Neural crest cell (in vitro differentiated cells): Measurements from ENCODE around the gene RASA3. TPM values are rescaled to one million over a fixed set of nuclear protein-coding genes. Genes with fewer than 3 reads are reported as not detected.
A peak's percentile ranks its signal among the peaks of the same experiment; 100 is the strongest.
"Not testable (repeated sequence)": the region's sequence is repeated elsewhere in the genome, so short reads cannot be mapped to it uniquely, and the experiment has no call there.

Experiments used
- DNase-seq: peaks from one replicate; pipeline ENCODE4 v3.0.0; 2021; ENCODE audit warnings: low read depth, mixed read lengths, low spot score
- H3K27ac Mint-ChIP-seq: one replicate; pipeline ENCODE4 v1.8.0; 2021; ENCODE audit warnings: mild to moderate bottlenecking, mixed read lengths; ENCODE audit not compliant: unreplicated experiment
- H3K27me3 Mint-ChIP-seq: 2 replicates; pipeline ENCODE4 v1.8.0; 2021; ENCODE audit warnings: low read depth, mild to moderate bottlenecking, mixed read lengths
- H3K36me3 Mint-ChIP-seq: 2 replicates; pipeline ENCODE4 v1.8.0; 2021; ENCODE audit warnings: low read depth, mild to moderate bottlenecking, mixed read lengths
- H3K4me1 Mint-ChIP-seq: 2 replicates; pipeline ENCODE4 v1.8.0; 2021; ENCODE audit warnings: mixed read lengths
- H3K4me3 Mint-ChIP-seq: one replicate; pipeline ENCODE4 v1.8.0; 2021; ENCODE audit warnings: mild to moderate bottlenecking, mixed read lengths
- H3K9me3 Mint-ChIP-seq: 2 replicates; pipeline ENCODE4 v1.8.0; 2021; ENCODE audit warnings: mixed read lengths
- CTCF ChIP-seq: fragments of 200-600 bp; sonication (generic); conservative IDR thresholded peaks from 2 replicates; pipeline ENCODE4 v1.5.0; 2021; ENCODE audit warnings: antibody characterized with exemption, mild to moderate bottlenecking
- total RNA-seq: library from RNA; stranded (reverse); gene quantifications from 2 replicates; pipeline ENCODE4 v1.2.1, GENCODE V29; 2021

RASA3 gene
- total RNA-seq, 1 donor from 2014 or later, result 29.5 TPM

DNA sequence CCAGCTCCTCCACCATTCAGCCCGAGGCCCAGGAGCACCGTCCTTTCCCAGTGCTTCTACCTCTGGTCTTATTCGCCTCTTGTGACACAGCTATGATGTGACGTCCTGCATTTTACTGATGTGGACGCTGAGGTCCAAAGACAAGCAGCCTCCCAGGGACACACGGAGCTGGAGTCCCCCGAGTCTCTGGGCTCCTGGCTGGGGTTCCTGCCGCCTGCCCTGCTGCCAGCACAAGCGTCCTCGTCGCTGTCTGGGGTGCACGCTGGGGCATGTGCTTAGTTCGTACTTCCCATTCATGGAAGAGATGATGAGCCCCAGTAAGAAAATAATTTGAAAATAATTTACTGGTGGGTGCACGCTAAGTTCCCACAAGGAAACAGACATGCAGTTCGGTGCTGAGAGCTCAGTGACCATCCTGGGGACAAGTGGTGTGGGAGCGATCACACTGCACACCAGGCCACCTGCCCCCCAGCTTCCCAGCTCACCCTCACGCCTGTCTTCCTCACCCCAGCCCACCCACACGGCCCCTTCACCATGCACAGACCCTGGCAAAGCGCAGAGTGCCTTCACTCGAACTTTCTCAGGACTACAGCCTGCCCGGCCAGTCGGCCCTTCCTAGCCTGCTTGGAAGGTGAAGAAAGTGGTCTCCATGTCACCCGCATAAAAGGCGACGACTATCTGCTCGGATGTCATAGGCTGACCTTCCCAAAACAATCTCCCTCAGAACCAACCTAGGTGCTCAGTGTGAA, 32.4 kb upstream of the RASA3 start:
- Mint-ChIP-seq H3K36me3 (no peaks in the 10 kb centered on the region), H3K4me1 (peaks cover 27% of the 10 kb centered on the region), H3K27me3 (peaks cover 3% of the 10 kb centered on the region), H3K27ac (peak overlapping the region; percentile 54), H3K4me3 (no peak overlapping the region), H3K9me3 (peaks cover 5% of the 10 kb centered on the region)
- DNase-seq, result no peak
- no peak for TF ChIP-seq CTCF

- DNase-seq, result no peak
- no peak for TF ChIP-seq CTCF
- Mint-ChIP-seq H3K4me3 (no peak overlapping the region), H3K36me3 (no peaks in the 10 kb centered on the region), H3K4me1 (peaks cover 27% of the 10 kb centered on the region), H3K9me3 (peaks cover 3% of the 10 kb centered on the region), H3K27me3 (peaks cover 3% of the 10 kb centered on the region), H3K27ac (no peak overlapping the region)
These were observed 31.6 kb upstream of the RASA3 start for GRCh38 chr13:114164053-114164452.

GRCh38 chr13:114162533-114162922, 30.1 kb upstream of the RASA3 start:
- Mint-ChIP-seq H3K27ac (peak overlapping the region; percentile 69), H3K27me3 (peaks cover 3% of the 10 kb centered on the region), H3K9me3 (no peaks in the 10 kb centered on the region), H3K4me1 (peaks cover 23% of the 10 kb centered on the region), H3K36me3 (no peaks in the 10 kb centered on the region), H3K4me3 (no peak overlapping the region)
- DNase-seq, result no peak
- TF ChIP-seq CTCF, result no peak

- no peaks in the 10 kb centered on the region for H3K9me3 Mint-ChIP-seq
- peaks cover 17% of the 10 kb centered on the region for H3K4me1 Mint-ChIP-seq
- no peak overlapping the region for H3K27ac Mint-ChIP-seq
- H3K36me3 Mint-ChIP-seq, result no peaks in the 10 kb centered on the region
- no peak for TF ChIP-seq CTCF
- no peak overlapping the region for H3K4me3 Mint-ChIP-seq
- DNase-seq, result no peak
- peaks cover 3% of the 10 kb centered on the region for H3K27me3 Mint-ChIP-seq
These were observed 29.5 kb upstream of the RASA3 start for GRCh38 chr13:114161644-114162532.

- Mint-ChIP-seq H3K4me3 (no peak overlapping the region), H3K4me1 (peaks cover 14% of the 10 kb centered on the region), H3K36me3 (no peaks in the 10 kb centered on the region), H3K27ac (no peak overlapping the region), H3K9me3 (no peaks in the 10 kb centered on the region), H3K27me3 (peaks cover 3% of the 10 kb centered on the region)
- DNase-seq, result no peak
- TF ChIP-seq CTCF, result no peak
These were observed 28.7 kb upstream of the RASA3 start for GRCh38 chr13:114161028-114161556.

DNA sequence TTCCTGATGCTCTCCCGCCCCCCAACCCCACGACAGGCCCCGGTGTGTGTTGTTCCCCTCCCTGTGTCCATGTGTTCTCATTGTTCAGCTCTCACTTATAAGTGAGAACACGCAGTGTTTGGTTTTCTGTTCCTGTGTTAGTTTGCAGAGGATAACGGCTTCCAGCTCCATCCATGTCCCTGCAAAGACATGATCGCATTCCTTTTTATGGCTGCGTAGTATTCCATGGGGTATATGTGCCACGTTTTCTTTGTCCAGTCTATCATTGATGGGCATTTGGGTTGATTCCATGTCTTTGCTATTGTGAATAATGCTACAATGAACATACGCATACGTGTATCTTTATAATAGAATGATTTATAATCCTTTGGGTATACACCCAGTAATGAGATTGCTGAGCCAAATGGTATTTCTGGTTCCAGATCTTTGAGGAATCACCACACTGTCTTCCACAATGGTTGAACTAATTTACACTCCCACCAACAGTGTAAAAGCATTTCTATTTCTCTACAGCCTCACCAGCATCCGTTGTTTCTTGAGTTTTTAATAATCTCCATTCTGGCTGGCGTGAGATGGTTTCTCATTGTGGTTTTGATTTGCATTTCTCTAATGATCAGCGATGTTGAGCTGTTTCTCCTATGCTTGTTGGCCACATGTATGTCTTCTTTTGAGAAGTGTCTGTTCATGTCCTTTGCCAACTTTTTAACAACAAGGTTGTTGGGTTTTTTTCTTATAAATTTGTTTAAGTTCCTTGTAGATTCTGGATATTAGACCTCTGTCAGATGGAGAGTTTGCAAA, 26.6 kb upstream of the RASA3 start:
- DNase-seq, H3K4me3 Mint-ChIP-seq, H3K36me3 Mint-ChIP-seq, H3K27ac Mint-ChIP-seq, H3K9me3 Mint-ChIP-seq, H3K27me3 Mint-ChIP-seq: not testable (repeated sequence)
- peaks cover 15% of the 10 kb centered on the region for H3K4me1 Mint-ChIP-seq
